HG03342 (cell line): ENCODE measurements around the gene KLRF1.

Experiments used
- ATAC-seq: cut with Tn5 transposase; IDR thresholded peaks from one replicate; pipeline ENCODE4 v1.9.1; 2021; ENCODE audit warnings: mild to moderate bottlenecking, moderate library complexity; ENCODE audit not compliant: unreplicated experiment

The KLRF1 gene

DNA sequence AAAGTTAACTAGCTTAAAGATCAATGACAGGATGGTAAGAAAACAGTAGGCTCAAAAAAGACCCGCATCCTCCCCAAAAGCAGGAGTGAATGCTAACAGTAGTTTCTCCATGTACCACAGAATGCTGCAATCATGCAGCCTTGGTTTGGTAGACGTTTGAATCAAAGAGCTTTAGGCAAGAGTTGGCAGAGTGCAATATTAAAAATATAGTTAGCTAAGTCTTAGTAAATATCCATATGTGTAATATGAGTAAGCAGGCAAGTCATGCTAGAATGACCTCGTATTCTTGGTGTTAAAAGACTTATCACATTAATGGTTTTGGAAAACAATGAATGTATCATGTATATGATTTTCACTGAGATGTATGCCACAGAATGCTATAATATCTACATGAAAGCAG lies 18.8 kb upstream of the KLRF1 start:
- no peak for ATAC-seq

DNA sequence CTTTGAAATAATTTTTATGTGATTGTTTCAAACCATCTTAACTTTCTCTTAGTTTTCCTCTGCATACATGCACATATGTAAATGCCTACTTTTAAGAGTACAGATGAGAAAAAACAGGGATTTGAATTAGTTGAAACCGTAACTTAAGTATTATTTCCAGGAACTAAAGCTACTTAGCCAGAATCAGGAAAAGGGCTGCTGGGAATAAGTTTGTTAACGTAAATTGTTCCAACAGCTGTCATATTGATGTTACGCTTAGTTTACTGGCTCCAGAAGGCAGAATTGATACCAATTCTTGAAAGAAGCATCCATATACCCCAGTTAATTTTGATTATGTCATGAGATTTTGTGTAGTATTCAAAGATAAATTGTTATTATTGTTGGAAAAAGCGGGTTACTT lies 17.9 kb upstream of the KLRF1 start:
- no peak for ATAC-seq

DNA sequence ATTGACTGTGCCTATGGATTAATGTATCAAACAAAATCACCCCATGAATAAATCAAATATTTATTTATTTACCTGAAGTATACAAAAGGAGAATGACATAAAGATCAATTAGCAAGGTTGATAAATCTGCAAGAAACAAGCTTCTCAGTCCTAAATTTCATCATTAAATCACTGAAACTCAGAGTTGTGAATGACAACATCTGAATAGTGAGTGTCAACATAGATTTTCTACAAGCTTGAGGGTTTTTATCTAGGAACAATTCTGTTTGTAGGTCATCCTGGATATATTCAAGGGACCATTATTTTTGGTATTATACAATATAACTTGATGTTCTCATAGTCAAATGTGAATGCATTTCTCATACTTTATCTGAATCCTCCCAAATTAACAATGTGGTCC lies 17.4 kb upstream of the KLRF1 start:
- ATAC-seq, result no peak

DNA sequence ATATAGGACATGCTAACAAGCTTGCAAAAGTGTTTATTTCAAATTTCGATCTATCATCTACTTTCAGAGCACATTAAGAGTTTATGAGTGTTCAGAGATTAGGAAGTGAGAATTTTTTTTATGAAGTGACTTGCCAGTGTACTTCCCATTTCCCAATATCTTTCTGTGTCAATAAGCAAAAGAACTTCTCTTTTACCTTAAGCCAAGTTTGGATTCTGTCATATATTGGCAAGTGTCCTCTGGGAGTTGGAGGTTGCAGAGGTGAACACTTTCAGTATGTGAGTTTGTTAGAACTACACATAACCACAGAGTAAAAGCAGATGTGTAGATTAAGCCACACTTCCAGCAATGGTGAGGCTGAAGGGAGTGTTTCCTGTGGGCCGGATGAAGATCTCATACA lies 16.6 kb upstream of the KLRF1 start:
- ATAC-seq, result no peak

DNA sequence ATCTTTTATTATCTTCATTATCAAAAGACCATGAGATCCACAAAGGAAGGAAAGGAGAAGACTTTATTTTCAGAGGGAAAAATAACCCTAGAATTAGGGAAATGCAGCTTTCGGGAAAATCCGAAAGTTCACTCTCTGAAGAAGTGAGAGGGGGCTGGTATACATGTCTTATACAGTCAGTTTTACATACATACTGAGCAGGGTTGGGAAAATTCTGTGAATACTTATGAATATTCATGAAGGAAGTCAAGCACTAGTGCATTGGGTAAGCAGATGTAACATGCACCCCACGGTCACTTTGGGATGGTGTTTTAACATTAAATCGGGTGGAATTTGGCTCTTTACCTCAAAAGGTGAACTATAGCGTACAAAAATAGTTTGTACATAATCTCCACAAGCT lies 15.7 kb upstream of the KLRF1 start:
- ATAC-seq, result no peak

DNA sequence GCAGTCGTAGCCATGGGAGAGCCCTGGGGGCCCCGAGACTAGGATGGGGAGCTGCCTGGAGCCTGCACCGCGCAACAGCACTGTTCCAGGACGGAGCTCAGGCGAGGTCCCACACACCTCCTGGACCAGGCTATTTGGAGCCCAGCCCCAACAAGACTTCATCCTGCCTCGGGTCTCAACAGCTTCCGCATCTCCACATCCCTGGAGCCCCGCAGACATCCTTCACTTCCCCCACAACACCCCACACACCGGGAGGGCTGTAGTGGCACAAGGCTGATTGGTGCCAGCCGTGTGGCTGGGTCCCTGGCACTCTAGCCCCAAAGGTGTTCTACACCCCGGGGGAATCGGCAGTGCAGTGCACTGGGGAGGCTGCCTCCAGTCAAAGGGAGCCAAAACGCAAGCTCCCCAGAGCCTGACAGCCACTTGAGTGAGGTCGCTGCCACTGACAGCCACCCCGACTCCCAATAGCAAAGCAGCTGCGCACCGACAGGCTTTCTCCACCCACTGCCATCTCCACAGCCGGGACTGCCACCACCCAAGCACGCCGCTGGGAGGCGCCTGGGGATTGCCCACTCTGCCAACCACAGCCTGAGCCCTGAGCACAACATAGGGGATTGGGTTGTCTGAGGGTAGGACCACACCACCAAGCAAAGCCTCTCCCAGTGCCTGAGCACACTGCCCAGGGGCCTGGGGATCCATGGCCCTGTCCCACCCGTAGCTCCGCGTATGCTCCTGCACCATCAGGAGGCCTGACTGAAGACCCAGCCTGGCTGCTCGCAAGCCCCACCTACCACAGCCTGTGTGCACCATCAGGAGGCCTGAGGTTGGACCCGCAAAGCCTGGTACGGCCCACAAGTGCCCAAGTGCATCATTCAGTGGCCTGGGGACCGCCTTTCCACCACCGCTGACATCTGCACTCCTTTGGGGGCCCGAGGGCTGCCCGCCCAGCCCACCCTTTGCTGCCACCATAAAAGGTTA lies 13.2 kb upstream of the KLRF1 start:
- ATAC-seq, result peak; percentile 84

DNA sequence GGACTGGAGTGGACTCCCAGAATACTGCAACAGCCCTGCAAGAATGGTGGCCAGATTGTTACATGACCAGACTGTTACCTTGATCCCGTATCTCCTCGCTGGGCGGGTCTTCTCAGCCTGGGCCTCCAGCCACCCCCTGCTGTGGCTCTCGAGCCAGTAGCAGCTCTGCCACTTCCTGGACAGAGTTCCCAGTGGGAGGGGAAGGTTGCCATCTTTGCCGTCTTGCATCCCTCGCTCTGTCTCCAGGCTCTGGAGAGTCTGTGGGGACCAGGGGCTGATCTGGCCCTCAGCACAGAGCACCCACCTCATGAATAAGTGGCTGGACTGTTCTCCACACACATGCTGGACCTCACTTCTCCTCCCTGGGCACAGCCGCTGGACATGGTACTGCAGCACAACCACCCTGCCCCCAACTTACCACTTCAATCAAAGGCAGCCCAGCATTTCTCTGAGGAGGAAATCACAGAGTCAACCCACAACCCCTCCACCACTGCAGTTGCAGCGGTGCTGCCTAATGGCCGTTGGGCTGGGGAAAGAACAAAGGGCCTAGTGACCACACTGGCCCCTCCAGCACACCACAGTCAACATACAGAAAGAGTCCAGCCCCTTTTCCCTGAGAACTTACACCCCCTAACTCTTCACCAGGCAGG lies 6.9 kb upstream of the KLRF1 start:
- no peak for ATAC-seq

DNA sequence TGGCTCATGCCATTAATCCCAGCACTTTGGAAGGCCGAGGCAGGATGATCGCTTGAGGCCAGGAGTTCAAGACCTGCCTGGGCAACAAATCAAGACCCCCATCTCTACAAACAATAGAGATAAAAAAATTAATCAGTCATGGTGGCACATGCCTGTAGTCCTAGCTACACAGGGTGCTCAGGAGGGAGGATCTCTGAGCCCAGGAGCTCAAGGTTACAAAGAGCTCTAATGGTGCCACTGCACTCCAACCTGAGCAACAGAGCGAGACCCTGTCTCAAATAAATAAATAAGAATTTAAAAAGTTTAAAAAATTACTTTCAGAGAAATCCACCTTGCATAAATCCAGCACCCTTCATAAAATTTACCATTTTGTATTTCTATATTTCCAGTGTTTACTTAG lies 2.2 kb downstream of the KLRF1 start:
- no peak for ATAC-seq

DNA sequence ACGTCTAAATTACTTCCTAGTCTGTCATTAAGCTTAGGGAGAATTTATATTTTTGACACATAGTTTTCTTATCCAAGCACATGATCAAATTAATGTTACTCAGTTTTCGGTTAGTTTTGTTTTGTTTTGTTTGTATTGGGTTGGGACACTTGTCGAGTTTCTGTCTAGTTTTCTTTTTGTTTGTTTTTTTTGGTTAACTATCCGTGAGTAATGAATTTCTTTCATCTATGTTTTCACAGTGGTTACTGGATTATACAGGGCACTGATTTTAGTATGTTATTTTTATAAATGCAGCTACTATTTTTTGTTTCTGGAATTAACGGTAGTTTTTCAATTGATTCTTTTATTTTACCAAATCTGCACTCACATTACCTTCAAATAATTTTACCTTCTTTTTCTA lies 2.7 kb downstream of the KLRF1 start:
- no peak for ATAC-seq

DNA sequence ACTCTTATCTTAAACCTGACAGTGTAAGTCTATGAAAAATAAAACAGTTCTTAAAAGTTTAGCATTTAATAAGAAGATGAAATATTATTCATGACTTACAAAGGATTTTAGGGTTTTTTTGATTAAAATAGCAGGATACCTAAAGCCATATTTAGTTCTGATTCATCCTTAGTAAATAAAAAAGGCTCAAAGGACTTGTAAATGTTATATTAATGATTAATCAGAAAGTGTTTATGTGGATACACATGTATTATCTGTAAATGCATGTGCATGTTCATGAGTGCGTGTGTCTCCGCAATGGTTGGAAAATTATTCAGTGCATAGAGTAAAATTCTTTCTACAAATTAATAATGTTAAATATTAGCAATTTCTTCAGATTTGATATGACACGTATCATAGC lies 4.4 kb downstream of the KLRF1 start:
- ATAC-seq, result no peak

DNA sequence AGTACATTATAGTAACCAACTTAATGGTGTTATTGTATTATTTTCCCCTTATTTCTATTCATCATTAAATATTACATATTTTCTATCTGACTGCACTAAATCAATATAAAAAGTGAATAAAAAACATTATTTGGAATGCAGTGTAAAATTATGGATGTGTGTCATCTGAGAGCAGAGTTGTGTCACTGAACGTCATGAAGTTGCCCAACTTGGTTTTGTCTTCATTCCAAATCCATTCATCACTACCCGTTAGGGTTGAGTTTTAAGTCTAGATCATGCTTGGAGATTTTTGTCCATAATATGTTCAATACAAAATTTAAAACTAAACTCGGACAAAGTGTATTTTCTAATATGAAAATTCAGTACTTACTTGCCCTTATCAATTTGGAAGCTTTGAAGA lies 16.1 kb downstream of the KLRF1 start:
- ATAC-seq, result no peak

DNA sequence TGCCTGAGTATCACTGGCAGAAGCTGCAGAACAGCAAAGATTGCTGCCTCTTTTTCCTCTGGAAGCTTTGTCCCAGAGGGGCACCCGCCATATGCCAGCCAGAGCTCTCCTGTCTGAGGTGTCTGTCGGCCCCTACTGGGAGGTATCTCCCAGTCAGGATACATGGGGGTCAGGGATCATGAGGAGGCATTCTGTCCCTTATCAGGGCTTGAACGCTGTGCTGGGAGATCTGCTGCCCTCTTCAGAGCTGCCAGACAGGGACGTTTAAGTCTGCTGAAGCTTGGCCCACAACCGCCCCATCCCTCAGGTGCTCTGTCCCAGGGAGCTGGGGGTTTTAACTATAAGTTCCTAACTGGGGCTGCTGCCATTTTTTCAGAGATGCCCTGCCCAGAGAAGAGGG lies 21.6 kb downstream of the KLRF1 start:
- ATAC-seq, result no peak

DNA sequence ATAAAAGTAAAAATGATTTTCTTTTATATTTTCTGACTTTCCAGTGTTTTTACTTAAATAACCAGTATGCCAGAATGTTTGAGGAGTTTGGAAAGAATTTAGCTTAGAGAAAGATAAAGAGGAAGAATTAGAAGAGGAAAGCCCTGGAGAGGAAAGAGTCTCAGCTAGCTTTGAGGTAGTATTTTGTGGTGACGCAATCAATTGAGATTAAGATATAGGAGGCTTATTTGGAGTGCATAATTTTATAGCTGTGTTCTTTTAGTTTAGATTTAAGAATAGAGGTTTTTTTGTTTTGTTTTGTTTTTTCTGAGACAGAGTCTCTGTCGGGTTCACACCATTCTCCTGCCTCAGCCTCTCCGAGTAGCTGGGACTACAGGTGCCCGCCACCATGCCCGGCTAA lies 23.8 kb downstream of the KLRF1 start:
- ATAC-seq, result no peak

DNA sequence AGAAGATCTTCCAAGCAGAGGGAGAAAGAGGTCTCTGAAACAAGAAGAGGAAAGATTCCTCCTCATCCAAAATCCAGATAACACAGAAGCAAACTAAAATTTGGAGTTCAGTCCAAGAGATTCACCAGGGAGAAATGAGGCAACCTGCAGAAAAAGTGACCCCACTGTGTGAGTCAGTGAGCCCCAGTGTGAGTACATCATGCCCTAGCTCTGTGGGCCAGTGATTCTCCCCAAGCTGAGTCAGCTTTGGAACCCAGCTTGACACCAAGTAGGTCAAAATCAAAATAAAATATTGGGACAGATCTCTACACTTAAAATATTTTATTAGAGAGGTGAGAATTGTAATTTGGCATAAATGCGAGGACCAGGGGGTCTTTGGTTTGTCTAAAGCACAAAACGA lies 24.6 kb downstream of the KLRF1 start:
- no peak for ATAC-seq

DNA sequence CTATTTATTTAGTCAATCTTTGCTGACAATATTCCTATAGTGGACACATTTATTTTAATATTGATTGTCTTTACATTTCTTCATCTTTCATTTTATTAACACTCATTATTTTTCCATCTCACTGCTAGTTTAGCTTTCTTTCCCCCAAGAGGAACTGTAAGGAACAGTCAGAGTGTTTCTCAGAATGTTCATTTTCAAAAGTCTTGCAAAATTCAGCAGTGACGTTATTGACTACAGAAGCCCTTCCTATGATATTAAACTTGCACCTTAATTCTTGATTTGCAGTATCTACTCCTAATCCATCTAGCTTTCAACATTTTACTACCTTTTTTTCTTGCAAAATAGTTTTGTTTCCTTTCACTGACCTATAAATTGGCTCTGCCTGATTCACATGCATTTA lies 28.9 kb downstream of the KLRF1 start:
- no peak for ATAC-seq

DNA sequence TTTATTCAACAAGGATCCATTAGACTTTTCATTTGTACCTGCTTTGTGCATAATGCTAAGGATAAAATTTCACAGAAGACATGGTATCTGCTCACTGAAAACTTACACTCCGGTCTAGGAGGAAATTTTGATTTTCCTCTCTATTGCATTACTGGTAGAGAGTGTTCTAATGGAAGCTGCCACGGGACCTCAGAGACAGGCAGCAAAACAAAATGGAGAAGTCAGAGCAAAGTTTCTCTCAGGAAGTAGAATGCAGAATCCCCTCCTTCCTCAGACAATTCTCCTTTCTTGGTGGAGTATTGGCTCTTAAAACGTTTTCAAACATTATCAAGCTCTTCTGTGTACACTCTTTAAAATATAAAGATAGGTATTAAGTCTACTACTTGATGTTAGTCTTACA lies 29.6 kb downstream of the KLRF1 start:
- no peak for ATAC-seq

DNA sequence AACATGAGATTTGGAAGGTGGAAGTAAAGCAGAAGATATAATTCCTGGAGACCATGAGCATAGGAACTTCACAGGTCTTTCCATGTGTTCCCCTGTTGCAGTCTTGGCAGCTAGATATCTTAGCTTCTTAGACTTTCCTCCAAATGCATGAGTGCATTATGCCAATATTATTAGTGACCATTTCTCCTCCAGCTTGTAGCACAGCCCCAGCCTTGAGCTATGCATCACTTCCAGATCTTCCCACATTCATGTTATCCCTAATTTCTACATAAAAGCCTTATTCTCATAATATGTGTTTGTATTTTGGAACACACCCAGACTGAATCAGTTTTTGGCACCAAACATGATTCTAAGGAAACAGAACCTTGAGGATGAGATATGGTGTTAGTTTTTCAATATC lies 30.9 kb downstream of the KLRF1 start:
- no peak for ATAC-seq

DNA sequence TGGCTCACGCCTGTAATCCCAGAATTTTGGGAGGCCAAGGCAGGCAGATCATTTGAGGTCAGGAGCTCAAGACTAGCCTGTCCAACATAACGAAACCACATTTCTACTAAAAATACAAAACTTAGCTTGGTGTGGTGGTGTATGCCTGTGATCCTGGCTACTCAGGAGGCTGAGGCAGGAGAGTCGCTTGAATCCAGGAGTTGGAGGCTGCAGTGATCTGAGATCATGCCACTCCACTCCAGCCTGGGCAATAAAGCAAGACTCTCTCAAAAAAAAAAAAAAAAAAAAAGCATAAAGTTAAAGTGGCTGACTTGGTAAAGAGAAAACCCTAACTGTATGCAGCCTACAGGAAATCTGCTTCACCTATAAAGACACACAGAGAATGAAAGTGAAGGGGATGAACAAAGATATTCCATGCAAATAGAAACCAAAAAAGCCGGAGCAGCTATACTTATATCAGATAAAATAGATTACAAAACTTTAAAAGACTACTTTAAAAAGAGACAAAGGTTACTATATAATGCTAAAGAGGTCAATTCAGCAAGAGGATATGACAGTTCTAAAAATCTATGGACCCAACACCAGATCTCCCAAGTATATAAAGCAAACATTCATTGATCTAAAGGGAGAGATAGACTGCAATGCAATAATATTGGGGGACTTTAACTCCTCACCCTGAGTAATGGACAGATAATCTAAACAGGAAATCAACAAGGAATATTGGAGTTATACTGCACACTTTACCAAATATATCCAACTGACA lies 37.8 kb downstream of the KLRF1 start:
- no peak for ATAC-seq

DNA sequence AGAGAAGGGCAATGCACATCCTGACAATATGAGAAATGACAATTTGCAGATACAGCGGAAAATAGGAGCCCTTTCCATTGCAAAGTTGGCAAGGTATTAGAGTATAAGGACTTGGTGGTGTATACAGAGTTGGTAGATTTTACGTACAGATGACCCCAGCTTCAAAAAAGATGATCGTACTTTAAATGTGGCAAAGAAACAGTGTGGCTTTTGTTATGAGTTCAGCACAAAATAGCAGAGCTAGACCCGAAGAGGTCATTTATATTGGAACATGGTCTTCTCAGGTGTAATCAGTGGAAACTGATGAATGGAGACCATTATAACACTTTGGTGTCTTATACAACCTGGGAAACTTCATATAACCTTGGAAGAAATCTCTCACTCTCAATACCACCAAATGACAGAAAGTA lies 39.6 kb downstream of the KLRF1 start:
- ATAC-seq, result no peak

DNA sequence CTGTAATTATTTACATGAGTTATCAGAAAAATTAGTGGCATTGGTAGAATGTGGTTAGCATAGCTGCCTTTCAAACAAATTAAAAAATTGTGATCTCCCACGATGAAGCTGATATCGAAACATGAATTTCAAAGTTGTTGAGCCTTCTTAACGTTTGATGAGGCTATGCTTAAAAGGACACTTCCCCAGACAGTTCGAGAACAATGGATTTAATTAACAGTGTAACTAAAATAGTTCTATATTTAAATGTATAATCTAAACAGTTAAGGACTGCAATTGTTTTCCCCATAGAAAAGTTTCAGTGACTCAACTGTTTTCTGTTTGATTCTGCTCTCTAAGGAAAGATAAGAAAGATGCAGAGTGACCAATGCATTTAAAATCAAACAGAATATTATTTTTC lies 40.2 kb downstream of the KLRF1 start:
- ATAC-seq, result no peak

DNA sequence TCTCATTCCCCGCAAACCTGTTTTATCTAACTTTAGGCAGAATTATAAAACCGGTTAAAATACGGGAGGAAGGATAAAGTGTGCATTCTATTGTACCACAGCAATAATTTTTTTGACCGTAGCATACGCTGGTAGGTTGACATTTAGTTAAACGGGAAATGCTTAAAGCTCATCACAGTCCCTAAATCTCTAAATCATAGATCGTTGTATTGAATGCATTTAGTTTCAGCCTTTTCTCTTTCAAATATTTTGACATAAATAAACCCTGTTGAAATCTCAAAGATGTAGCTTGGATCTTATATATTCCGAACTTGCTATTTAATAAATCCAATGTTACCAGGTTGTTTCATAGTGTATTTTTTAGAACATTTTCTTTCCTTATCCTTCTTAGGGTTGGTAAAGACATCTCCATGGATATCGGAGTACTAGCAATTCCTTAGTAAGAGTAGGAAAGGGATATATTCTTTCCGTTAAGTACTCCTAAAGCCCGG lies 41.1 kb downstream of the KLRF1 start:
- no peak for ATAC-seq

DNA sequence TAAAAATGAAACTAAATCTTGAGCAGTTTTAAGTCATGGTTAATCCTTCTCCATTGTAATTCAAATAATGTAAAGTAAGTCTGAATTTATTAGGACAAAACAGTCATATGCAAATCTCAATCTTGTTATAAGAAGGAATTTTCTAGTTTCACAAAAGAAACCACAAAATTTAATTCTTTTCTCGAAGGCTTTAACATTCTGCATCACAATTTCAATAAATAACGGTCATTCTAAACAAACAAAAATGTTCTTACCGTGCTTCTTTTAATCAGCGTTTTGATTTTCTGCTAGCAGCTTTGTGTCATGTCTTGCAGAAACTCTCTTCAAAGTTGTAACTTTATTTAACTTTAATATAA lies 41.6 kb downstream of the KLRF1 start:
- ATAC-seq, result no peak
